ENCODE results near the gene OR52A1. TPM values are rescaled to one million over a fixed set of nuclear protein-coding genes. Genes with fewer than 3 reads are reported as not detected.

OR52A1 gene
- total and polyA plus RNA-seq, 2 of the 4 experiments (the other 2 are of a cell fraction), result not detected

DNA sequence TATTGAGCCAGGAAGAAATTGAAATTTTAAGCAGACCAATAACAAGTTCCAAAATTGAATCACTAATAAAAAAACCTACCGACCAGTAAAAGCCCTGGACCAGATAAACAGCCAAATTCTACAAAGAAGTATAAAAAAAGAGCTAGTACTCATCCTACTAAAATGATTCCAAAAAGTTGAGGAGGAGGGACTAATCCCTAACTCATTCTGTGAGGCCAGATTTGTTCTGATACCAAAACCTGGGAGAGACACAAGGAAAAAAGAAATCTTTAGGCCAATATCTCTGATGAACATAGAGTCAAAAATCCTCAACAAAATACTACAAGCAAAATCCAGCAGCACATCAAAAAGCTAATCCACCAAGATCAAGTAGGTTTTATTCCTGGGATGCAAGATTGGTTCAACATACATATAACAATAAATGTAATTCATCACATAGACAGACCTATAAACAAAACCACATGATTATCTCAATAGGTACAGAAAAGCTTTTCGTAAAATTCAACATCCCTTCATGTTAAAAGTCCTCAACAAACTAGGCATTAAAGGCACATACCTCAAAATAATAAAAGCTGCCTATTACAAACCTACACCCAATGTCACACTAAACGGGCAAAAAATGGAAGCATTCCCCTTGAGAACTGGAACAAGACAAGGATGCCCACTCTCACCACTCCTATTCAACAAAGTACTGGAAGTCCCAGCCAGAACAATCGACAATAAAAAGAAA, 29.5 kb downstream of the OR52A1 start:
- Histone ChIP-seq H4K8ac (ENCODE audit: low read depth in 2 of 2, low read length in 2 of 2) (no peak overlapping the region; a peak in 1 of 4 replicates), H4K91ac (ENCODE audit: insufficient read depth, low read depth, low read length) (no peak overlapping the region), H2BK15ac (ENCODE audit: low read depth, low read length) (no peak overlapping the region), H3K9me1 (ENCODE audit: insufficient read depth, low read length) (no peaks in the 10 kb centered on the region), H2BK20ac (ENCODE audit: low read depth, low read length) (no peak overlapping the region), H3K27me3 (ENCODE audit: control insufficient read depth, insufficient read depth, low read length) (no peaks in the 10 kb centered on the region), H2AFZ (replicated peaks; ENCODE audit: low read length, poor library complexity) (no peak overlapping the region), H3K4me2 (ENCODE audit: low read depth, low read length) (no peak overlapping the region), H3K4me1 (ENCODE audit: control insufficient read depth, insufficient read depth, low read length) (no peaks in the 10 kb centered on the region), H3K9ac (ENCODE audit: low read depth, low read length) (no peak overlapping the region), H3K4ac (ENCODE audit: low read depth, low read length) (no peak overlapping the region), H3K36me3 (ENCODE audit: control insufficient read depth, insufficient read depth, low read length) (no peaks in the 10 kb centered on the region), H3K4me3 (ENCODE audit: insufficient read depth, low read depth, low read length) (no peak overlapping the region), H3K79me1 (ENCODE audit: low read depth in 1 of 2, low read length in 2 of 2) (no peaks in the 10 kb centered on the region), H3K14ac (replicated peaks; ENCODE audit: low read depth, low read length) (no peak overlapping the region), H2BK5ac (ENCODE audit: low read depth, low read length, poor library complexity, severe bottlenecking) (no peak overlapping the region), H4K5ac (ENCODE audit: low read depth, low read length) (no peak overlapping the region), H3K56ac (ENCODE audit: extremely low read depth, insufficient read depth, low read length) (no peak overlapping the region), H3K18ac (ENCODE audit: low read depth, low read length) (peak overlapping the region; percentile 26; the same call in 1 of the 2 replicates), H3K27ac (ENCODE audit: insufficient read depth, low read length) (no peak overlapping the region), H2AK9ac (replicated peaks; ENCODE audit: low read depth, low read length, poor library complexity) (no peak overlapping the region), H2AK5ac (ENCODE audit: low read depth, low read length) (no peak overlapping the region), H3K23ac (ENCODE audit: low read depth, low read length) (no peak overlapping the region), H3K9me3 (ENCODE audit: control insufficient read depth, insufficient read depth, low read length) (no peaks in the 10 kb centered on the region), H2BK120ac (ENCODE audit: low read depth, low read length) (no peak overlapping the region), H4K20me1 (ENCODE audit: insufficient read depth, low read length) (no peaks in the 10 kb centered on the region)
- in situ Hi-C loops (cut with MboI; ENCODE audit: low sequenced_read_pairs) (loop anchor here (5.0 to 10.0 kb wide), 2 partner anchors 80 to 257 kb away; partner anchors contain the start of genes OR51M1 and OR51V1), dilution Hi-C loops (cut with HindIII; ENCODE audit: low sequenced_read_pairs, unreplicated experiment) (no loop called here), intact Hi-C loops (cut with micrococcal nuclease) (loop anchor here (1.0 to 2.0 kb wide), 6 partner anchors 79 to 683 kb away; partner anchors contain the start of gene OR52N2)
- no peak for TF ChIP-seq POLR2A (IDR thresholded peaks at IDR 0.05; ENCODE audit: low read depth, low read length)
- no peak for TF ChIP-seq MAZ (IDR thresholded peaks at IDR 0.05; ENCODE audit: borderline replicate concordance, low read depth, low read length)
- no peak for TF ChIP-seq CHD1 (IDR thresholded peaks at IDR 0.05; ENCODE audit: low read depth, low read length)
- TF ChIP-seq CEBPB (IDR thresholded peaks at IDR 0.05; ENCODE audit: low read depth, low read length), result no peak
- TF ChIP-seq MXI1 (IDR thresholded peaks at IDR 0.05; ENCODE audit: borderline replicate concordance, low read depth, low read length), result no peak
- TF ChIP-seq USF2 (IDR thresholded peaks at IDR 0.05; ENCODE audit: low read depth, low read length), result no peak
- TF ChIP-seq FOS (IDR thresholded peaks at IDR 0.05; ENCODE audit: low read depth, low read length), result no peak
- no peak for TF ChIP-seq MAFK (IDR thresholded peaks at IDR 0.05; ENCODE audit: low read depth, low read length)
- no peak for TF ChIP-seq BHLHE40 (IDR thresholded peaks at IDR 0.05; ENCODE audit: low read depth, low read length)
- ATAC-seq (ENCODE audit: low read depth) (no peak), DNase-seq (no peak)
- ChIA-PET POLR2A (ENCODE audit: unreplicated experiment) (interaction anchor here (0.6 kb wide), 1 partner anchor 239 kb away, joined by 3 read pairs; no protein-coding TSS in a partner anchor), CTCF (interaction anchor here (0.6 to 1.0 kb wide), 6 partner anchors 17 to 1738 kb away, joined by 3 to 5 read pairs (median 3); partner anchors contain the start of gene OR10A2)
- no TSS peak for BruUV-seq (replicated peaks)
- WGBS, 2 experiments (ENCODE audit: extremely low coverage in 2 of 2, insufficient read length in 1 of 2), result no CpG with 5 or more reads among the region's 4 CpGs
